Measurements from ENCODE around the gene WNT7B.

WNT7B gene

GRCh38 chr22:45969801-45970470 is 7.0 kb downstream of the WNT7B start:
- no peak for DNase-seq

- no peak for DNase-seq
Measured at GRCh38 chr22:45969414-45969799, 7.6 kb downstream of the WNT7B start.

- DNase-seq = no peak
Measured at GRCh38 chr22:45968751-45969413, 8.1 kb downstream of the WNT7B start.

- no peak for DNase-seq
Measured at GRCh38 chr22:45968003-45968650, 8.8 kb downstream of the WNT7B start.

- no peak for DNase-seq
Measured at GRCh38 chr22:45966895-45967365, 10.0 kb downstream of the WNT7B start.

GRCh38 chr22:45966320-45966894 is 10.6 kb downstream of the WNT7B start:
- DNase-seq = no peak

- no peak for DNase-seq
Measured at GRCh38 chr22:45965563-45965962, 11.4 kb downstream of the WNT7B start.

- no peak for DNase-seq
Measured at GRCh38 chr22:45964926-45965527, 11.9 kb downstream of the WNT7B start.

- no peak for DNase-seq
Measured at GRCh38 chr22:45964372-45964771, 12.6 kb downstream of the WNT7B start.

- DNase-seq = no peak
Measured at GRCh38 chr22:45963821-45964220, 13.1 kb downstream of the WNT7B start.

GRCh38 chr22:45962756-45963324 is 14.1 kb downstream of the WNT7B start:
- DNase-seq = no peak

GRCh38 chr22:45962434-45962718 is 14.6 kb downstream of the WNT7B start:
- DNase-seq = no peak

- no peak for DNase-seq
Measured at GRCh38 chr22:45961679-45962433, 15.1 kb downstream of the WNT7B start.

- no peak for DNase-seq
Measured at GRCh38 chr22:45960477-45961386, 16.2 kb downstream of the WNT7B start.

GRCh38 chr22:45959719-45960476 is 17.1 kb downstream of the WNT7B start:
- no peak for DNase-seq

- DNase-seq = no peak
Measured at GRCh38 chr22:45958971-45959370, 18.0 kb downstream of the WNT7B start.

GRCh38 chr22:45957826-45958225 is 19.1 kb downstream of the WNT7B start:
- DNase-seq = no peak

- no peak for DNase-seq
Measured at GRCh38 chr22:45953178-45953577, 23.8 kb downstream of the WNT7B start.

GRCh38 chr22:45952553-45952952 is 24.4 kb downstream of the WNT7B start:
- DNase-seq = no peak

- no peak for DNase-seq
Measured at GRCh38 chr22:45952151-45952550, 24.8 kb downstream of the WNT7B start.

GRCh38 chr22:45949891-45950290 is 27.1 kb downstream of the WNT7B start:
- no peak for DNase-seq

All from CD4-positive, alpha-beta T cell treated with Interleukin-21 for 1 hour (primary cell).